ENCODE results near the gene CD300E.
"Not testable (repeated sequence)": the region's sequence is repeated elsewhere in the genome, so short reads cannot be mapped to it uniquely, and the experiment has no call there.

The CD300E gene

GRCh38 chr17:74633326-74633725, 9.8 kb upstream of the CD300E start:
- no peak for DNase-seq

- DNase-seq = no peak
These were observed 9.1 kb upstream of the CD300E start for GRCh38 chr17:74632617-74633016.

GRCh38 chr17:74631468-74632450, 8.2 kb upstream of the CD300E start:
- no peak for DNase-seq

GRCh38 chr17:74630251-74630650, 6.7 kb upstream of the CD300E start:
- not testable (repeated sequence) for DNase-seq

- no peak for DNase-seq
These were observed 2.1 kb upstream of the CD300E start for GRCh38 chr17:74625661-74626060.

GRCh38 chr17:74624131-74624530, 593 bp upstream of the CD300E start:
- no peak for DNase-seq

GRCh38 chr17:74619077-74619673, 4.4 kb downstream of the CD300E start:
- DNase-seq = no peak

- DNase-seq = no peak
These were observed 5.1 kb downstream of the CD300E start for GRCh38 chr17:74618451-74618850.

GRCh38 chr17:74616696-74617095, 6.8 kb downstream of the CD300E start:
- DNase-seq = no peak

GRCh38 chr17:74612046-74612445, 11.5 kb downstream of the CD300E start:
- DNase-seq = no peak

GRCh38 chr17:74610108-74610507, 13.4 kb downstream of the CD300E start:
- no peak for DNase-seq

GRCh38 chr17:74608511-74608910, 15.0 kb downstream of the CD300E start:
- DNase-seq = no peak

GRCh38 chr17:74607221-74607620, 16.3 kb downstream of the CD300E start:
- no peak for DNase-seq

GRCh38 chr17:74606050-74606449, 17.5 kb downstream of the CD300E start:
- DNase-seq = no peak

GRCh38 chr17:74605361-74605760, 18.2 kb downstream of the CD300E start:
- peak; percentile 12 to 86 for DNase-seq

- DNase-seq = no peak
These were observed 18.8 kb downstream of the CD300E start for GRCh38 chr17:74604761-74605160.

GRCh38 chr17:74604200-74604599, 19.3 kb downstream of the CD300E start:
- DNase-seq = no peak

- DNase-seq = no peak
These were observed 19.8 kb downstream of the CD300E start for GRCh38 chr17:74603746-74604145.

GRCh38 chr17:74603037-74603635, 20.4 kb downstream of the CD300E start:
- no peak for DNase-seq

- peak in 1 of 2 experiments; percentile 42 for DNase-seq
These were observed 21.5 kb downstream of the CD300E start for GRCh38 chr17:74601944-74602572.

GRCh38 chr17:74599448-74599939, 24.0 kb downstream of the CD300E start:
- no peak for DNase-seq

- no peak for DNase-seq
These were observed 24.5 kb downstream of the CD300E start for GRCh38 chr17:74599023-74599399.

- DNase-seq = no peak
These were observed 25.1 kb downstream of the CD300E start for GRCh38 chr17:74598346-74599022.
